Measurements from ENCODE around the gene CGREF1.
"Not testable (repeated sequence)": the region's sequence is repeated elsewhere in the genome, so short reads cannot be mapped to it uniquely, and the experiment has no call there.

CGREF1 gene

GRCh38 chr2:27087823-27088410, 31.0 kb downstream of the CGREF1 start:
- DNase-seq (ENCODE audit: low read depth), result no peak

GRCh38 chr2:27086724-27087593, 32.0 kb downstream of the CGREF1 start, which contains the start of gene KHK:
Gene KHK (plus strand): TSS chr2:27086772. CDS start chr2:27087260, 488 bp downstream.
- DNase-seq (ENCODE audit: low read depth), result no peak

GRCh38 chr2:27086090-27086723, 32.7 kb downstream of the CGREF1 start:
- peak; percentile 100 for DNase-seq (ENCODE audit: low read depth)

- peak; percentile 38 for DNase-seq (ENCODE audit: low read depth)
These were observed 33.2 kb downstream of the CGREF1 start for GRCh38 chr2:27085673-27086089.

GRCh38 chr2:27085062-27085672, 33.8 kb downstream of the CGREF1 start:
- no peak for DNase-seq (ENCODE audit: low read depth)

- DNase-seq (ENCODE audit: low read depth), result no peak
These were observed 34.4 kb downstream of the CGREF1 start for GRCh38 chr2:27084297-27085061.

- no peak for DNase-seq (ENCODE audit: low read depth)
These were observed 35.3 kb downstream of the CGREF1 start for GRCh38 chr2:27083410-27084296.

GRCh38 chr2:27082773-27083409, 36.0 kb downstream of the CGREF1 start:
- no peak for DNase-seq (ENCODE audit: low read depth)

GRCh38 chr2:27081984-27082772, 36.8 kb downstream of the CGREF1 start:
- DNase-seq (ENCODE audit: low read depth), result no peak

GRCh38 chr2:27080603-27080936, 38.4 kb downstream of the CGREF1 start:
- no peak for DNase-seq (ENCODE audit: low read depth)

GRCh38 chr2:27080140-27080469, 38.8 kb downstream of the CGREF1 start:
- no peak for DNase-seq (ENCODE audit: low read depth)

GRCh38 chr2:27079233-27080139, 39.4 kb downstream of the CGREF1 start:
- no peak for DNase-seq (ENCODE audit: low read depth)

GRCh38 chr2:27078267-27079194, 40.4 kb downstream of the CGREF1 start, which contains the start of gene EMILIN1:
Gene EMILIN1 (plus strand): TSS chr2:27078615. CDS start chr2:27079066, 451 bp downstream.
- DNase-seq (ENCODE audit: low read depth), result no peak

- no peak for DNase-seq (ENCODE audit: low read depth)
These were observed 41.7 kb downstream of the CGREF1 start for GRCh38 chr2:27077231-27077630.

- DNase-seq (ENCODE audit: low read depth), result no peak
These were observed 42.6 kb downstream of the CGREF1 start for GRCh38 chr2:27076323-27076722.

- not testable (repeated sequence) for DNase-seq (ENCODE audit: low read depth)
These were observed 43.4 kb downstream of the CGREF1 start for GRCh38 chr2:27075566-27075871.

- DNase-seq (ENCODE audit: low read depth), result no peak
These were observed 44.0 kb downstream of the CGREF1 start for GRCh38 chr2:27074738-27075565.
